HG02943 (cell line): Measurements from ENCODE around the gene GBP3.
"Not testable (repeated sequence)": the region's sequence is repeated elsewhere in the genome, so short reads cannot be mapped to it uniquely, and the experiment has no call there.

ENCODE experiments used
- ATAC-seq: cut with Tn5 transposase; IDR thresholded peaks from one replicate; pipeline ENCODE4 v1.9.1; 2021; ENCODE audit warnings: mild to moderate bottlenecking, low read depth, moderate library complexity; ENCODE audit not compliant: unreplicated experiment

The GBP3 gene

DNA sequence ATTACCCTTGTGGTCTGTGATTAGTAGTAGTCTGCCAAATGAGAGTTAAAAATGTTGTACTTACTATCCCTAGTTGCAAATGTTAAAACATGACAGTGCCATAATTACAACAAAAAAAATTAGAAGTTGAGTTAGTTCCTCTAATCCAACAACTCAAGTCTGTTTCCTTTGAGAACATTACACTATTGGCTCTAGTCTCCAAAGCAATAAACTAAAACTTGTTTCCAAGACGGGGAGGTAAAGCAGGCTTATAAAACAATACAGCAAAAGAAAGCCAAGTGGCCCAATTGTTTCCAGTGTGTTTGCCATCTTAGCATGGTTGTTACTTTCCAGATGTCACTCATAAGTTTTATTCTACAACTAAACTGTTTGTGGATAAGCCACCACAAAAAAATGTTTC is 41.8 kb downstream of the GBP3 start:
- no peak for ATAC-seq

DNA sequence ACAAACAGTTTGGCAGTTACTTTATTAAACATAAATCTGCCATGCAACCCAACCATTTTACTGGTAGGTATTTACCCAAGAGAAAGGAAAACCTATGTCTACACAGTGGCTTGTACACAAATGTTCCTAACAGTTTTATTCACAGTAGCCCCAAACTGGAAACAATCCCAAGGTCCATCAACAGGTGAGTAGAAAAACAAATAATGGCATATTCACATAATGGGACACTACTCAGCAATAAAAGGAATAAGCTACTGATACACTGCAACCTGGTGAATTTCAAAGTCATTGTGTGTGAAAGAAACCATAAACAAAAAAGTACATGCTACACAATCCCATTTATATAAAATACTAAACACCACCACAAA is 42.9 kb downstream of the GBP3 start:
- no peak for ATAC-seq

DNA sequence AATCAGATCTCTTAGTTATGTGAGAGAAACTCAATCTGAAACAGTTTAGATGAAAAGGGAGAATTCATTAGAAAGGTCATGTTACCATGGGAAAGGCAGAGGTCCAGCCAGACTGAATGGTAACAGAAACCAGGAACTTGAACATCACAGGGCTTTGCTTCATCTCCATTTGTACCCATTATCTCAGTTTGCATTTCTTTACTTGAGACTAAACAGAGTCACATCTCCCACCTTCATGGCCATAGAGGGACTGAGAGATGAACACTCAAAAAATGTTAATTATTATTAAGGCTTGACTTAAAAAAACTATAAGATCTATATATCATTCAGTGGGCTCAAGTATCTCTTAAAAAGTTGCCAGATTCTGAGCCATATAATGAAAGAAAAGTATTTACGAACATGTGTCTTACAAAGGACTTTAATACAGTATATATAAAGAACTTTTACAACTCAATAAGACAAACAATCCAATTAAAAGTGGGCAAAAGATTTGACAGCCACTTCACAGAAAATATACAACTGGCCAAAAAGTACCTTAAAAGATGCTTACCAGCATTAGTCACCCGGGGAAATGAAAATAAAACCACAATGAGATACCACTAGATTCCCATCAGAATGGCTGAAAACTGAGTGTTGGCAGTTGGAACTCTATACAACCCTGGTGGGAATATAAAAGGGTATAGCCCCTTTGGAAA is 43.5 kb downstream of the GBP3 start:
- ATAC-seq: no peak

DNA sequence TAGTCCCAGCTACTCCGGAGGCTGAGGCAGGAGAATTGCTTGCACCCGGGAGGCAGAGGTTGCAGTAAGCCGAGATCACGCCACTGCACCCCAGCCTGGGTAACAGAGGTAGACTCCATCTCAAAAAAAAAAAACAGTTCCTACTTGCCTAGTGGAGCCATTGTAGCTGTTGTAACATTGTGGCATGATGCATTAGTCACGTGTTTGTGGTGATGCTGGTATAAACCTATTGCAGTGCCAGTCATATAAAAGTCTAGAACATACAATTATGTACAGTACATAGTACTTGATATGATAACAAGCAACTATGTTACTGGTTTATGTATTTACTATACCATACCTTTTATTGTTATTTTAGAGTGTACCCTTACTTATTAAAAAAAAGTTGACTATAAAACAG is 46.4 kb downstream of the GBP3 start:
- ATAC-seq: no peak

DNA sequence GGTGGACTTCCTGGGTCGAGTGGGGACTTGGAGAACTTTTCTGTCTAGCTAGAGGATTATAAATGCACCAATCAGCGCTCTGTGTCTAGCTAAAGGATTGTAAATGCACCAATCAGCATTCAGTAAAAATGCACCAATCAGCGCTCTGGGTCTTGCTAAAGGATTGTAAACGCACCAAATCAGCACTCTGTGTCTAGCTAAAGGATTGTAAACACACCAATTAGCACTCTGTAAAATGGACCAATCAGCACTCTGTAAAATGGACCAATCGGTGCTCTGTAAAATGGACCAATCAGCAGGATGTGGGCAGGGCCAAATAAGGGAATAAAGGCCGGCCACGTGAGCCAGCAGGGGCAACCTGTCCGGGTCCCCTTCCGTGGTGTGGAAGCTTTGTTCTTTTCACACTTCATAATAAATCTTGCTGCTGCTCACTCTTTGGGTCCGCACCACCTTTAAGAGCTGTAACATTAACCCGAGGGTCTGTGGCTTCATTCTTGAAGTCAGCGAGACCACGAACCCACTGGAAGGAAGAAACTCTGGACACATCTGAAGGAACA is 48.0 kb downstream of the GBP3 start:
- ATAC-seq: not testable (repeated sequence)

DNA sequence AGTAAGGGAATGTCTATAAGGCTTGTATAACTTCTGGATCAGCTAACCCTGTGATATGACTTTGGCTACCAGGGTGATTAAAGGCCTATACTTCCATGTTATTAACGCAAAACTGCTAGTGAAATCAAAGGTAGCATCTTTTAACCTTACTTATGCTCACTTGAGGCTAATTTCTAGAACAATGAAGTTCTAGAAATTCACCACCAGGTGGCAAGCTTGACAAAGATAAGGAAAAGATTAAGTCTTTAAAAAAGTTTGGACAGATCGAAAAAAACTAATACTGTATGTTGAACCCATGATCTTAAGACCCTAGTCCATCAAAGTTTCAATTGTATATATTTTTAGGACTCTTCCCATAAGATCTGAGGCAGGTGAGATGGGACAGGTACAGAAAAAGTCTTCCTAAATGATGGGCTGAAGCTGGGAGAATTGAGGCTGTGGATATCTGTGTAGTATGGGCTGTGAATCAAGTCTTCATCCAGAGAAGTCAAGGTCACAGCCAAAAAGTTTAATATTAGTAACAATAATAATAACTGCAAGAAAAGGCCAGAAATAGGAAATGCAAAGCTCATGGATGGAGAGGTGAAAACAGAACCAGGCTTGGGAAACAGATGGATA is 49.0 kb downstream of the GBP3 start:
- ATAC-seq: no peak

DNA sequence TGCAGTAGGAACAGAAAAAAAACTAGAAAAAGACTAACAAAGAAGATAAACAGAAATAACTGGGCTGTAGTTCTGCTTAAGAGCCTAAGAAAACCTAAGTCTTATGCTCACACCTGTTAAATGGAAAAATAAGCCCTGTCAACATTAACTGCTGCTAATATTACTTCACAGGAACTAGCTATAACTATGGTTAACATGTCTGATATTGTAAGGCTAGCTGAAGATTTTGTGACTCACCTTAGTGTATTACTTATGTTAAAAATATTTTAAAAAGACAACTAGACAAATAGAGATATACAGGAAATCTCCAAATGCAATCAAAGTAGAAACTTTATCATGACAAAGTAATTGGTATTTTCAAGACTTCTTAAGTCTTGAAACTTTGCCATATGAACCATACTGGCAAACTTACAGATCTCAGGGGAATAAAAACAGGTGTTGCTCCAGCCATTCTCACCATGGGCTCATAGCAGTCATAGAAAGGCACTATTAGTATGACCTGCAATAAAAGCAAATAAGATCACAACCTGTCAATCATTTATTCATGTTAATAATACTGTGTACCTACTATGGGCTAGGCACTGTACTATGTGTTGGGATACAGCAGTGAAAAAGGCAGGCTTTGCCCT is 60.9 kb downstream of the GBP3 start:
- ATAC-seq: no peak

DNA sequence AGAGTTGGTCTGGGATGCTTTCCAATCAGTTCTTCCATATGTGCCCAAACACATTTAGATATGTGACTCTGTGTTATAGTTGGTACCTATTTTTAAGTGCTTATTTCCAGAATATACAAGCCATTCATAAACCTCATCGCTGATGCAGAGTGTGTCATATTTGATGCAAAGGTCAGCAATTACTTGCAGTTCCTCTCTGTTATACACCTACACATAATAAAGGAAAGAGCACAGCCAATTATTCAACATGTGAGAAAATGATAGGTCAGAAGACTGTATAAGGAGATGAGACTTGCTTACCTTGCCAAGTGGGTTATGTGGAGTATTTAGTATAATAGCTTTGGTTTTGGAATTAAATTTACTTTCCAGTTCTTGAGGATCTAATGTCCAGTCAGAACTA is 61.6 kb downstream of the GBP3 start:
- no peak for ATAC-seq
